AG04450 (cell line): ENCODE measurements around the gene CCDC85A. TPM values are rescaled to one million over a fixed set of nuclear protein-coding genes. Genes with fewer than 3 reads are reported as not detected.

Source experiments
- CTCF ChIA-PET: fragments of 300-600, 350-600 bp; formaldehyde crosslinking; extraction: SDS; loops from one replicate; lab custom pipeline; 2022; ENCODE audit warnings: antibody characterized with exemption, inconsistent platforms; lab: Charles Lee
- POLR2A ChIA-PET: fragments of 350-600 bp; formaldehyde crosslinking; extraction: SDS; loops from one replicate; lab custom pipeline; 2021; ENCODE audit warnings: antibody characterized with exemption, inconsistent platforms; lab: Yijun Ruan, JAX
- DNase-seq: peaks from one replicate; pipeline ENCODE4 v3.0.0-alpha.2; 2011; ENCODE audit warnings: low read depth, low spot score
- H3K27ac ChIP-seq: one replicate; pipeline ENCODE4 v1.5.1; 2012; ENCODE audit warnings: low read depth, low read length, control low read depth
- H3K27me3 ChIP-seq: one replicate; pipeline ENCODE4 v1.6.0; 2012; ENCODE audit warnings: low read length; ENCODE audit not compliant: control insufficient read depth, insufficient read depth
- H3K4me3 ChIP-seq: 2 replicates; pipeline ENCODE4 v1.5.1; 2011; ENCODE audit warnings: mild to moderate bottlenecking, low read depth, low read length, control low read depth
- H3K9me3 ChIP-seq: 2 replicates; pipeline ENCODE4 v1.5.1; 2012; ENCODE audit warnings: low read length; ENCODE audit not compliant: control insufficient read depth, insufficient read depth
- polyA plus RNA-seq: library from polyadenylated mRNA; depleted of rRNA; stranded (reverse); fragments of >200 nt; gene quantifications from 2 replicates; pipeline ENCODE4 v1.2.3, GENCODE V29; 2011
- TF ChIP-seq, protein P1 (sequence below): IDR thresholded peaks from 2 replicates; pipeline ENCODE4 v1.5.1; 2011; ENCODE audit warnings: low read depth, low read length, control low read depth, inconsistent platforms

CCDC85A gene
- polyA plus RNA-seq, 1 experiment: not detected

DNA sequence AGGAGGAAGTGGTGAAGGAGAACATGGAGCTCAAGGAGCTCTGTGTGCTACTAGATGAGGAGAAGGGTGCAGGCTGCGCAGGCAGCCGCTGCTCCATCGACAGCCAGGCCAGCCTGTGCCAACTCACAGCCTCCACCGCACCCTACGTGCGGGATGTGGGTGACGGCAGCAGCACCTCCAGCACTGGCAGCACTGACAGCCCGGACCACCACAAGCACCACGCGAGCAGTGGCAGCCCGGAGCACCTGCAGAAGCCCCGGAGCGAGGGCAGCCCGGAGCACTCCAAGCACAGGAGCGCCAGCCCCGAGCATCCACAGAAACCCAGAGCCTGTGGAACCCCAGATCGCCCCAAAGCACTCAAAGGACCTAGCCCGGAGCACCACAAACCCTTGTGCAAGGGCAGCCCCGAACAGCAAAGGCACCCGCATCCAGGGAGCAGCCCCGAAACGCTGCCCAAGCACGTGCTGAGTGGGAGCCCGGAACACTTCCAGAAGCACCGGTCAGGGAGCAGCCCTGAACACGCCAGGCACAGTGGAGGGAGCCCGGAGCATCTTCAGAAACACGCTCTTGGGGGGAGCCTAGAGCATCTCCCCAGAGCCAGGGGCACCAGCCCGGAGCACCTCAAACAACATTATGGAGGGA lies 9.0 kb downstream of the CCDC85A start:
- POLR2A ChIA-PET: no interaction called here
- Histone ChIP-seq H3K27ac (no peak overlapping the region), H3K4me3 (no peak overlapping the region), H3K9me3 (no peaks in the 10 kb centered on the region), H3K27me3 (peaks cover 2% of the 10 kb centered on the region)
- no peak for DNase-seq
- TF ChIP-seq, protein P1, sequence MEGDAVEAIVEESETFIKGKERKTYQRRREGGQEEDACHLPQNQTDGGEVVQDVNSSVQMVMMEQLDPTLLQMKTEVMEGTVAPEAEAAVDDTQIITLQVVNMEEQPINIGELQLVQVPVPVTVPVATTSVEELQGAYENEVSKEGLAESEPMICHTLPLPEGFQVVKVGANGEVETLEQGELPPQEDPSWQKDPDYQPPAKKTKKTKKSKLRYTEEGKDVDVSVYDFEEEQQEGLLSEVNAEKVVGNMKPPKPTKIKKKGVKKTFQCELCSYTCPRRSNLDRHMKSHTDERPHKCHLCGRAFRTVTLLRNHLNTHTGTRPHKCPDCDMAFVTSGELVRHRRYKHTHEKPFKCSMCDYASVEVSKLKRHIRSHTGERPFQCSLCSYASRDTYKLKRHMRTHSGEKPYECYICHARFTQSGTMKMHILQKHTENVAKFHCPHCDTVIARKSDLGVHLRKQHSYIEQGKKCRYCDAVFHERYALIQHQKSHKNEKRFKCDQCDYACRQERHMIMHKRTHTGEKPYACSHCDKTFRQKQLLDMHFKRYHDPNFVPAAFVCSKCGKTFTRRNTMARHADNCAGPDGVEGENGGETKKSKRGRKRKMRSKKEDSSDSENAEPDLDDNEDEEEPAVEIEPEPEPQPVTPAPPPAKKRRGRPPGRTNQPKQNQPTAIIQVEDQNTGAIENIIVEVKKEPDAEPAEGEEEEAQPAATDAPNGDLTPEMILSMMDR: no peak
- CTCF ChIA-PET: interaction anchor here (1.8 kb wide), 1 partner anchor 9 kb away, joined by 5 read pairs; the partner anchor contains the start of gene CCDC85A

DNA sequence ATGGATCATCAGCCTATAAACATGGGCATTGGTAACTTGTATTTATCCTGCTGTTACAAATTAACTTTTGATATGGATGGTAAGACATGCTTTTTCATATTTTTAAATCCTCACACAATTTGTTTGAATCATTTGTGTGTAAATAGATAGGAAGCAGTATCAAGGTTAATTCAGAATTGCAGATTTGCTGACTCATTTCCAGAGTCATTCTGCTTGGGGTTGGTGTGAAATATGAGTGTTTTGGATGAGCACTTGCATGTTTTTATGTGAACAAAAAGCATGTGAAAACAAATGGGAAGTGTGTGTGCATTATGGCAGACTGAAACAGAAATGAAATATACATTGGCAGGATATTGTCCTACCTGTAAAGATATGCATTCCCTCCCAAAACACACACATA lies 11.8 kb downstream of the CCDC85A start:
- no peaks in the 10 kb centered on the region for H3K9me3 ChIP-seq
- POLR2A ChIA-PET: no interaction called here

DNA sequence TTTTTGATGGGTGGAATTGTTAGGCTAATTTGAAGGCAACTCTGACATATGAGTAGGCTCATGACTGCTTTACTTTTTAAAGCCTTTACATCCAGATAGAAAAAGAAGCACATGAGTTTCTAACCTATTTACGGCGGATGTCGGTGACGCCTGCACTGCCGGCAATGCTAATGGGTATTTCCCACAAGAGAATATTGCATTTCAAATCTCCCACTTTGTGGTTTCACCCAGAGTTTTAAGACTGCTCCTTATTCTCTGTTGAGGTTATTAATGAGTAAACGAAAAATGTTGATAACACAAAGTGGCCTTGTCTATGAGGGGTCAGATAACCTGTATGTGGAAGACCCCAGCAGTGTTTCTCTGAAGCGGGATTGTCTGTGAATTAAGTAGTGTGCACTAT lies 14.0 kb downstream of the CCDC85A start:
- CTCF ChIA-PET: interaction anchor here (0.7 kb wide), 1 partner anchor 14 kb away, joined by 3 read pairs; the partner anchor contains the start of gene CCDC85A

More for the DNA sequence above, 11.8 kb downstream of the CCDC85A start:
- no peak for DNase-seq
- H3K27ac ChIP-seq: no peak overlapping the region
- TF ChIP-seq, protein P1: no peak
- CTCF ChIA-PET: interaction anchor here (2.2 kb wide), 1 partner anchor 12 kb away, joined by 8 read pairs; the partner anchor contains the start of gene CCDC85A
- no peak overlapping the region for H3K4me3 ChIP-seq
- H3K27me3 ChIP-seq: peaks cover 2% of the 10 kb centered on the region

DNA sequence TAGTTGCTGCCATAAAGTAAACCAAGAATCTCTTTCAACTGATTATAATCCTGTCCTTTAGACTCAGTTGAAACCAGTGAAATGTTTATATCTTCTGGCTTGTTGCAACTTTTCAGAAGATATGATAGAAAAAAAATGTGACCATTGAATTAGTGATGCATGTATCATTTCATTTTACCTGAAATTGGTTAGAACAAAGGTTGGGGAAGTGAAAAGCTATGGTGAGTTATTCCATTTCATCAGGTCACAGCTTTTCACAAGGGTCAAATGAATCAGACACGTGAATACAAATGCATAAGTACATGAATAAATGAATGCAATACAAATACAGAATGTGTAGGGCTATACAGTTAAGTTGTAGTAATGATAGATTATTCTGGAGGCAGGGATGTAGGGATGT lies 15.1 kb downstream of the CCDC85A start:
- H3K9me3 ChIP-seq: no peaks in the 10 kb centered on the region
- TF ChIP-seq, protein P1: no peak
- ChIA-PET CTCF (interaction anchor here (2.5 kb wide), 1 partner anchor 15 kb away, joined by 17 read pairs; the partner anchor contains the start of gene CCDC85A), POLR2A (no interaction called here)
- no peak for DNase-seq
- H3K27me3 ChIP-seq: no peaks in the 10 kb centered on the region
- H3K4me3 ChIP-seq: no peak overlapping the region
- no peak overlapping the region for H3K27ac ChIP-seq

More for the DNA sequence above, 14.0 kb downstream of the CCDC85A start:
- no peak overlapping the region for H3K27ac ChIP-seq
- POLR2A ChIA-PET: no interaction called here
- no peak overlapping the region for H3K4me3 ChIP-seq
- H3K9me3 ChIP-seq: no peaks in the 10 kb centered on the region
- H3K27me3 ChIP-seq: no peaks in the 10 kb centered on the region
- TF ChIP-seq, protein P1: no peak
- no peak for DNase-seq

DNA sequence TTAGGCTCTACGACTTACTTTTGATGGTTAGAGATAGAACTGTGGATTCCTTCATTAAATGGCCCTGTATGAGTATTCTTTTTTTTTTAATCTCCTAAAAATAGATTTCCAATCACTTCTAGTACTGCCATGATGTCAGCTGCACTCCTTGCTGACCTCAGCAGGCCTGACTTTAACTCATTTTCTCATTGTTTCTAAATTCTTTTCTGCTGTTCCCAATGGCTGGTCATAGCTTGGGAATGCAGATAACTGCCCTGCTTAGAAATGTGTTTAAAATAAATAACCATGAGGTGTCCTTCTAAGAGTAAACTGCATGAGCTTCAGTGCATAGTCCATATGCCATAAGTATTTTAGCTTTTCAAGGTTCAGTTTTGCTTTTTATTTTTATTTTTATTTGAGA lies 15.7 kb downstream of the CCDC85A start:
- Histone ChIP-seq H3K9me3 (no peaks in the 10 kb centered on the region), H3K27ac (no peak overlapping the region), H3K4me3 (no peak overlapping the region), H3K27me3 (no peaks in the 10 kb centered on the region)
- no peak for DNase-seq
- ChIA-PET CTCF (interaction anchor here (2.5 kb wide), 1 partner anchor 16 kb away, joined by 17 read pairs; the partner anchor contains the start of gene CCDC85A), POLR2A (no interaction called here)
- TF ChIP-seq, protein P1: no peak
